ENCODE data around the gene D2HGDH. TPM values are rescaled to one million over a fixed set of nuclear protein-coding genes. Genes with fewer than 3 reads are reported as not detected.
A peak's percentile ranks its signal among the peaks of the same experiment; 100 is the strongest.
"Not testable (repeated sequence)": the region's sequence is repeated elsewhere in the genome, so short reads cannot be mapped to it uniquely, and the experiment has no call there.

D2HGDH gene
- total RNA-seq, 1 donor from 2014 or later, result 45.5 TPM

DNA sequence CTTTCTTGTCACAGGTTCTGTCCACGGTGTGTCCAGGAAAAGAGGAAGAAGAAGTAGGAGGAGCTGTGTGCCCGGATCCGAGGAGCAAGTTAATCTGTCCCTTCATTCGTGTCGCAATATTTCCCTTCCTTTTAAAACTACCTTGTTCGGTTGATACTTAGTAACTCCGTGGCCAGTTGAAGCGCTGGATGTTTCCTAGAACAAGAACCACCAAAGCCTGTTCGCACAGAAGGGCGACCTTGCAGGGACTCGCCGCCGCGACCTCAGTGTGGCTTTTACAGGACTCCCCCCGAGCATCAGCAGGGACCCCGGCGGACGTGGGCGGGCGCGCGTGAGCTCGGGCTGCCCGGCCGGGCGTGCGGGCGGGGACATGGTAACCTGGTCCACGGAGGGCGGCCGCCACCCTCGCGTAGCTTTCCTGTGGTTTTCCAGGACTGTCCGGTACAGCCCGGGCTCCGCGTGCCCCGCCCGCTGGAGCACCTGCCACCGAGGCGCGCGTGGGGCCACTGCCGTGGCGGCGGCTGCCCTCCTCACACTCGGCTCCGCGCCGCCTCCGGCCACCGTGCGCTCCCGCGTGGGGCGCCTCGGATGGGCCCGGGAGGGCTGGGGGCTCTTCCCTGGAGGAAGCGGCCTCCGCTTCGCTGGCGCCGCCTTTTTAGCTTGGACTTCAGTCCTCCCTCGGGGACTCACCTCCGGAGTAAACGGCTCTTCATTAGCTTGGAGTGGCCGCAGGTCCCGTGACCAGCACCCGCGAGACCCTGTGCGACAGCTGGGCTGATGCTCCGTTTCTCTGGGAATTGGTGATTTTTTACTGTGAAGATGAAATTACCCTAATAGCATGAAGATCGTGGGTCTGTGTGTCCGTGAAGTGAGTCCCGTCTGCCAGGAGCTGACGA is 9.2 kb upstream of the D2HGDH start:
- no peak for DNase-seq (ENCODE audit: low spot score)
- no peak for ATAC-seq

GRCh38 chr2:241726459-241726858 is 8.0 kb upstream of the D2HGDH start:
- no peak for ATAC-seq
- DNase-seq (ENCODE audit: low spot score), result no peak

- DNase-seq (ENCODE audit: low spot score) (no peak), ATAC-seq (no peak)
These were observed 6.4 kb upstream of the D2HGDH start for GRCh38 chr2:241728000-241728399.

- ATAC-seq (peak; percentile 83), DNase-seq (ENCODE audit: low spot score) (peak; percentile 66)
These were observed 5.8 kb upstream of the D2HGDH start for GRCh38 chr2:241728627-241729026.

DNA sequence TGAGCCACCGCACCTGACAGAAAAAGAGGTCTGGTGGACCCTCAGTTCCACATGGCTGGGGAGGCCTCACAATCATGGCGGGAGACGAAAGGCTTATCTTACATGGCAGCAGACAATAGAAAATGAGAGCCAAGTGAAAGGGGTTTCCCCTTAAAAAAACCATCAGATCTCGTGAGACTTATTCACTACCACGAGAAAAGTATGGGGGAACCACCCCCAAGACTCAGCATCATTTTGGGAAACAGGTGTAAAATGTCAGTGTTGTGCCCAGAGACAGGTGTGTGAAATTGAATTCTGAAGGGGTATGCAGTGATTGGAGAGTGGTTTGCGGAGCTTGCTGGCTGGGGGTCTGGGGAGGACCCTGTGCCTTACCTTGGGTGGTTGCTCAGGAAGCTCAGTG is 4.6 kb upstream of the D2HGDH start:
- ATAC-seq (no peak), DNase-seq (ENCODE audit: low spot score) (no peak)

GRCh38 chr2:241730671-241731293 is 3.6 kb upstream of the D2HGDH start:
- ATAC-seq (no peak), DNase-seq (ENCODE audit: low spot score) (no peak)

GRCh38 chr2:241732513-241733186 is 1.8 kb upstream of the D2HGDH start:
- peak; percentile 72 for DNase-seq (ENCODE audit: low spot score)
- ATAC-seq, result not testable (repeated sequence)

DNA sequence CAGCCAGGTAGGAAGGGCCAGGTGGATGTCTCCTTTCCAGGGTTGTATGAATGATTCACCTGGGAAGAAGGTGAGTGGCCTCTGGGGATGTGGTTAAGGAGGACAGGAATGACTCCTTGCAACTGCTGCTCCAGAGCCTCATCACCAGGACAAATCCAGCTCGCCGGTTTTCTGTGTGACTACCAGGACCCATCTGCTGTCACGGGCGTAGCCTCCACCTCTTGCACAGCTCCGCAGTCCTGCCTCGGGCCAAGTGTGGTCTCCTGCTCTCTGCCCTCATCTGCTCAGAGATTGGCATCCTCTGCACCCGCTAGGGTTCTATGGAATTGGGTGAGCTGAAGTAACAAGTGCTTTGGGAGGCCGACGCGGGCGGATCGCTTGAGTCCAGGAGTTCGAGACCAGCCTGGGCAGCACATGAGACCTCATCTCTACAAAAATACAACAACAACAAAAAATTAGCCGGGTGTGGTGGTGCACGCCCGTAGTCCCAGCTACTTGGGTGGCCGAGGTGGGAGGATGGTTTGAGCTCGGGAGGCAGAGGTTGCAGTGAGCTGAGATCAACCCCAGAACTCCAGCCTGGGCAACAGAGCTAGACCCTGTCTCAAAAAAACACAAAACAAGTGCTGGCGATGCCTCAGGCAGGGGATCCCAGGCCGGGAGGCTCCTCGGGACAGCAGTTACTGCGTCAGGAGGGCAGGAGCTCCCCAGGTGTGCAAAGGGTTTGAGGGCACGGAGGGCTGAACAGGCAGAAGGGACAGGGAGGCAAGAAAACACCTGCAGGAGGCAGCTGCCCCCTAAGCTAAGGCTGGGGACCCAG is 831 bp upstream of the D2HGDH start:
- no peak for ATAC-seq
- no peak for DNase-seq (ENCODE audit: low spot score)

- ATAC-seq, result no peak
- no peak for DNase-seq (ENCODE audit: low spot score)
These were observed 293 bp upstream of the D2HGDH start for GRCh38 chr2:241734208-241734466.

GRCh38 chr2:241736111-241736510 is 1.7 kb downstream of the D2HGDH start:
- ATAC-seq, result peak; percentile 2
- no peak for DNase-seq (ENCODE audit: low spot score)

DNA sequence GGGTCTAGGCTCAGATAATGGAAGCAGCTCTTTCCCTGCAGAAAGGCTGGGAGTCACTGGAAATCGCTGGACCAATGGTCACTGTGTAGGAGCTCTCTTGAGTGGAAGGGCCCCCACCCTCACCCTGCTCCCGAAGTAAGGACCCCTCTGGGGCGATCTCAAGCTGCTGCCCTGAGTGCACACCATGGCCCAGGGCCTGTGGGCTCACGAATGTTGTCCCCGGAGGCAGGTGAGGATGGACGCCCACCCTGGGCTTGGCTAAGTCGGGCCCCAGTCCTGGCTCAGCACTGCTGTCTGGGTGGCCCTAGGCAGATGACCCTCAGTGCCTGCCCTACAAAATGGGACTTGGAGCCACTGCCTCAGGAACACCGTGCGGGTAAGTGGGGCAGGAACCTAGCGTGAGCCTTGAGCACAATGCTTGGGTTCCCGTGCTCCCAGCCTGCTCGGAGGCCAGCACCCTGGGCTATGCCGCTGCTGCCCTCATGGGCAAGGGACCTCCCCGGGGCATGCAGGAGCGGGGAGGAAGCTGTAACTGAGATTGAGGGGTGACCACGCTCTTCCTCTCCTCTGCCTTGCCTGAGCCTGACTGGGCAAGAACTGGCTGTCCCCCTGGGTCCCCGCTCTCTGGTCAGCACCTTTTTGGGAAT is 3.7 kb downstream of the D2HGDH start:
- no peak for DNase-seq (ENCODE audit: low spot score)
- ATAC-seq, result no peak

DNA sequence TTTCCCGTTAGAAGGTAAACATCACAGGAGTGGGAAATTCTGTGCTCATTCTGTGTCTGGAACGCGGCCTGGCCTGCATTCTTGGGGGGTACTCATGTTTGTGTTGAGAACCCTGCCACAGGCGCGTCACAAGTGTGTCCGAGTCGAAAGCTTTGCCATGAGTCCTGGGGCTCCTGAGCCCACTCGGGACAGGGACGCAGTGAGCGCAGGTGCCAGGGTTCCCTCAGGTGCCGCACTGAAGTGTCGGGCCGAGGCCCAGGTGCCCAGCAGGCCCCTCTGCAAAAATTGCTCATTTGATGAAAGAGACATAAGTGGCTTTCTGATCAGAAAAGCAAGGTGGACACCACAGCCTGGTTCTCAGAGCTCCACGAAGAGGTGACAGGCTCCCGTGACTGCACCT is 4.7 kb downstream of the D2HGDH start:
- ATAC-seq, result no peak
- no peak for DNase-seq (ENCODE audit: low spot score)

- no peak for DNase-seq (ENCODE audit: low spot score)
- ATAC-seq, result no peak
These were observed 5.2 kb downstream of the D2HGDH start for GRCh38 chr2:241739651-241740050.

GRCh38 chr2:241741016-241741415 is 6.6 kb downstream of the D2HGDH start:
- no peak for DNase-seq (ENCODE audit: low spot score)
- peak; percentile 59 for ATAC-seq

DNA sequence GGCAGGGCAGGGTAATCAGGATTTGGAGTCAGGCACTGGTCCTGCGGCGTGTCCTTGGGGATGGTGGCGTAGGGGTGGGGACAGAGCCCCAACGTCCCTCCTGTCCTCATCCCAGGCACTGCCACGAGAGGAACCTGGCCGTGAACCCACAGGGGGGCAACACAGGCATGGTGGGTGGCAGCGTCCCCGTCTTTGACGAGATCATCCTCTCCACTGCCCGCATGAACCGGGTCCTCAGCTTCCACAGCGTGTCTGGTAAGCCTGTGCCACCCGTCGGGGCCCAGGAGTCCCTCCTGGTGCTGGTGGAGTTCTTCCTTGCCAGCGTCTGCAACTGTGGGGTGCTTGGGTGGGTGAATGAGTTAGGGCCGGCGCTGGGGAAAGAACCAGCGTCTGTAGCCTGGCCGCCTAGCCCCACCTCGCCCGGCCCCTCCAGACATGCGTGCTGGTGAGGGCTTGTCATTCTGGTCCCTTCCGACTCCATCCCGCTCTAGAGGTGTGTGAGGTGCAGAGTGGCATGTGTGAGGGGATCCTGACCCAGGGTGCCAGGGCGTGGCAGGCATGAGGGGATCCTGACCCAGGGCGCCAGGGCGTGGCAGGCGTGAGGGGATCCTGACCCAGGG is 8.0 kb downstream of the D2HGDH start:
- DNase-seq (ENCODE audit: low spot score), result no peak

GRCh38 chr2:241743008-241743407 is 8.6 kb downstream of the D2HGDH start:
- not testable (repeated sequence) for DNase-seq (ENCODE audit: low spot score); ATAC-seq

More for the DNA sequence above, 8.0 kb downstream of the D2HGDH start:
- no peak for ATAC-seq

DNA sequence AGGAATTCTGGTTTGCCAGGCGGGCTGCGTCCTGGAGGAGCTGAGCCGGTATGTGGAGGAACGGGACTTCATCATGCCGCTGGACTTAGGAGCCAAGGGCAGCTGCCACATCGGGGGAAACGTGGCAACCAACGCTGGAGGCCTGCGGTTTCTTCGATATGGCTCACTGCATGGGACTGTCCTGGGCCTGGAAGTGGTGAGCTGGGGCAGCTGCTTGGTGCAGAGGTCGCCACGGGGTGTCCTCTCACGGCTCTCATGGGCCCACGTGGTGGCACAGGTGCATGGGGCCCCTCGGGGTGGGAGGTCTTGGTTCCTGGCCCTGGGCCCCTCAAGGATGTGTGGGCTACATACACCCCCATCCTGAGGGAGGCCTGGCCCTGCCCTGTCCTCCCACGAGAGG is 9.2 kb downstream of the D2HGDH start:
- DNase-seq (ENCODE audit: low spot score), result no peak

DNA sequence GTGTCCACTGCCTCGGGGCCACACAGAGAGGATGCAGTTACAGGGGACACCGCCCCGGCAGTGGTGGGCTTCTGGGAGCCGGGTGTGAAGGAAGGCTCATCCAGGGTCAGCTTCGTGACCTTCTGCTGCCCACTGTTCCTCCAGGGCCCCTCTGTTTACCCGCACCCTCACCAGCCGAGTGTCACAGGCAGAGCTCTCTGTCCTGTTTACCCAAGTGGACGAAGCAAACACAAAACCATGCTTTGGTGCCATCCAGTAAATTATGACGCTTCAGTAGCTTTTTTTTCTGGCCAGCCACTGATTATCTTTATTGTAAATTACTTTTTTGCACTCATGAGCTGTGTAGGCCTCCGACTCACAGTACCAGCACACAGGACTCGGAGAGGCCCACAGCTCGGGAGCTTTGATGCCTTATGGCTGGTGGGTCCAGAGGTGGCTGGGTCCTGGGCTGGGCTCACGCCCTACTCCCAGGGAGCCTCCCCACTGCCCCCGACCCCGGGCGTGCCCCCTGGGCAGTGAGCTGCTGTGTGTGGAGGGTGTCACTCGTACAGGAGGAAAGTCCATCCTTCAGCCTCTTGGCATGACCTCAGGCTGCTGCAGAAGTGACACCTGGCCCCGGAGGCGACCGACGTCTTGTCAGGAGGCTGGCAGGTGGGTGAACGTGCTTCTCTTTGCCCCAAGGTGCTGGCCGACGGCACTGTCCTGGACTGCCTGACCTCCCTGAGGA is 9.8 kb downstream of the D2HGDH start:
- no peak for DNase-seq (ENCODE audit: low spot score)
- ATAC-seq, result peak; percentile 24

More for the DNA sequence above, 9.2 kb downstream of the D2HGDH start:
- peak; percentile 14 for ATAC-seq

DNA sequence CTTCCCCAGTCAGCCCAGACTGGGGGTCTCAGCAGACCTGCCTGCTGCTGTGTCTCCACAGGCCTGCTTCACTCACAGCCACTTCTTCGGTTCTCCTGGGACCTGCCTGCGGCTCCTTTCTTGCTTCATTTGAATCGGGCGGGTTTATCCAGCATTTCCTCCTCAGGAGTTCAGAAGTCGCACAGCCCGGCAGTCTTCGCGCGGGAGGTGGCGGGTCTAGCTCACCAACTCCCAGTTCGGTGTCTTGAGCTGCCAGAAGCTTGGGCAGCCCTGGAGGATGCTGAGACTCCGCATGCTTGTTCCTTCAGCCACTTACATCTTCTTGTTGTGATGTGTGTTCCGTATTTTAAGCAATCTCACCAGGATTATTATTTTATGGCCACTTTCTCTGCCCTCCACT is 10.8 kb downstream of the D2HGDH start:
- no peak for ATAC-seq
- DNase-seq (ENCODE audit: low spot score), result no peak

Data from left lobe of liver (tissue), 2 donors.